C4-2B (cell line): ENCODE results near the gene ANGPTL1.

Experiments used
- ZFX ChIP-seq: fragments of 450-650 bp; IDR thresholded peaks from 2 replicates; pipeline ENCODE4 v1.6.1; 2017
- TF ChIP-seq, protein P1 (sequence below): fragments of 450-650 bp; conservative IDR thresholded peaks from 2 replicates; pipeline ENCODE4 v1.5.1; 2017; ENCODE audit warnings: mild to moderate bottlenecking

DNA sequence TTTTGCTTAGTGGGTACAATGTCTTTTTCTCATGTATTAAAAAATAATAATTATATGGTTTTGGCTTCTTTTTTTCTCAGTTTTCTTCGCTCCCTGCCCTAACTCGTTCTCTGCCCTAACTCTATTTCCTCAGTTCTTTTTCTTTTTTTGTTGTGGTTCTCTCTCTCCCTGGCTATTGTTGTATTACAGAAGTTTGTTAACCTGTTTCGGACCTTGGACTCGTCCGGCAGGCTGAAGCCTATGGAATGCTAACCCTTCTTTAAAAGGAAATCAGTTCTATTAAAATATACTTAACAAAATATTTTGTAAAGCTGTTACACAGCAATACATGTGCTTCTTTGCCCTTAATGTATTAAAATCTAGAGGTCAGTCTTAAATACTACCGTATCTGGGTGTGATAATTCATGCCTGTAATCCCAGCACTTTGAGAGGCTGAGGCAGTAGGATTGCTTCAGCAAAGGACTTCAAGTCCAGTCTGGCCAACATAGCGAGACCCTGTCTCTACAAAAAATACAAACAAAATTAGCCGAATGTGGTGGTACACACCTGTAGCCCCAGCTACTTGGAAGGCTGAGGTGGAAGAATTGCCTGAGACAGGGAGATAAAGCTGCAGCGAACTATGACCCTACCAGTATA lies 64.1 kb downstream of the ANGPTL1 start:
- TF ChIP-seq, protein P1, sequence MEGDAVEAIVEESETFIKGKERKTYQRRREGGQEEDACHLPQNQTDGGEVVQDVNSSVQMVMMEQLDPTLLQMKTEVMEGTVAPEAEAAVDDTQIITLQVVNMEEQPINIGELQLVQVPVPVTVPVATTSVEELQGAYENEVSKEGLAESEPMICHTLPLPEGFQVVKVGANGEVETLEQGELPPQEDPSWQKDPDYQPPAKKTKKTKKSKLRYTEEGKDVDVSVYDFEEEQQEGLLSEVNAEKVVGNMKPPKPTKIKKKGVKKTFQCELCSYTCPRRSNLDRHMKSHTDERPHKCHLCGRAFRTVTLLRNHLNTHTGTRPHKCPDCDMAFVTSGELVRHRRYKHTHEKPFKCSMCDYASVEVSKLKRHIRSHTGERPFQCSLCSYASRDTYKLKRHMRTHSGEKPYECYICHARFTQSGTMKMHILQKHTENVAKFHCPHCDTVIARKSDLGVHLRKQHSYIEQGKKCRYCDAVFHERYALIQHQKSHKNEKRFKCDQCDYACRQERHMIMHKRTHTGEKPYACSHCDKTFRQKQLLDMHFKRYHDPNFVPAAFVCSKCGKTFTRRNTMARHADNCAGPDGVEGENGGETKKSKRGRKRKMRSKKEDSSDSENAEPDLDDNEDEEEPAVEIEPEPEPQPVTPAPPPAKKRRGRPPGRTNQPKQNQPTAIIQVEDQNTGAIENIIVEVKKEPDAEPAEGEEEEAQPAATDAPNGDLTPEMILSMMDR: no peak
- TF ChIP-seq ZFX: no peak
